Measurements from ENCODE around the gene B4GAT1. TPM values are rescaled to one million over a fixed set of nuclear protein-coding genes. Genes with fewer than 3 reads are reported as not detected.
A peak's percentile ranks its signal among the peaks of the same experiment; 100 is the strongest.

B4GAT1 gene
- total RNA-seq, 1 experiment from 2014 or later: 41.1 TPM

DNA sequence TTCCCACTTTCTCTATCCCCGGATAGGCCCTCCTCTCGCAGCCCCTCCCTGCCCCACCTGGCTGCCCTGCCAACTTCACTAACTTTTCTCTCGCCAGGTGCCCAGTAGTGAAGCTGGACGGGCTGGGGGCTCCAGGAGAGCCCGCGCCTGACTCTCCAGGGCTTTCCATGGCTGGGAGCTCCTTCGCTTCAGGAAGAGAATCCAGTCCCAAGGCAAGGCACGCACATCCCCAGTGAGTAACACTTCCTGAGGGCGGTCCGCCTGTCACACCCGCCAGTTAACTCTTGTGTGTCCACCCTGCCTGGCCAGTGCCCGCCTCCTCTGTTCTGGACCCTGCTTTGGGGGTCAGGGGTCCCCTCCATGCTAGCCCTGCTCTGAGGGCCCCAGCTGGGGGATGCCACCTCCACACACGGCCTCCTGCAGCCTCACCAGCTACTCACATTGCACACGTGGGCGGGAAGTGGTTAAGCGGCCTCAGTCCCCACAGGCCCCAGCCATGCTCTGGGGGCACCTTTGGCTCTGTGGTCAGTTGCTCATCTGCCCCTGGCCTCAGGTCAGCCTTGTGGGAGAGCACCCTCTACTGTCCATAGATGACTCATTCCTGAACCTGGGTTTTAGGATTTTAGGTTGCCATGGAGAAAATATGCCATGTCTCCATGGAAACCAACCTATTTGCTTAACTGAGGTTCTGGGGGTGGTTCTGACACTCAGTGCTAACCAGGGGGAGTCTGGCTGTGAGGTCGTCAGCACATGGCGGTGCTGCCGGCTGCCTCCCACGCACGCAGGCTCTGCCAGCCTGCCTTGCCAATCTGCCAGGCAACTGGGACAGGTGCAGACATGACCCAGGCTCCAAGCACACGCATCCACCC, 11.0 kb downstream of the B4GAT1 start, which contains the start of gene RIN1:
Gene RIN1 (minus strand): TSS at position 201 of the 869 bp plus-strand sequence. CDS start 32 bp downstream, at position 169.
- intact Hi-C loops (cut with micrococcal nuclease): no loop called here
- Histone ChIP-seq H3K9ac (ENCODE audit: low read length) (peak within 1 kb of the TSS; percentile 96), H3K4me3 (ENCODE audit: low read length) (peak within 1 kb of the TSS; percentile 81), H3K4me2 (ENCODE audit: low read length) (peak within 1 kb of the TSS; percentile 96), H3K4me1 (ENCODE audit: insufficient read depth, low read length) (peaks cover 31% of the 10 kb centered on the region), H3K9me2 (replicated peaks; ENCODE audit: low read length) (no peaks in the 10 kb centered on the region), H3K36me3 (ENCODE audit: low read depth, low read length) (peaks cover 31% of the 10 kb centered on the region; the same call in 1 of the 2 replicates), H3K27me3 (ENCODE audit: low read length) (no peaks in the 10 kb centered on the region), H3K79me2 (ENCODE audit: low read length) (peaks cover 17% of the 10 kb centered on the region), H4K20me1 (ENCODE audit: low read length) (no peaks in the 10 kb centered on the region), H2AFZ (ENCODE audit: low read length) (0 out of 2 replicates have a peak within 1 kb of the TSS, but pooled peaks have one; percentile 14), H3F3A (ENCODE audit: low read length, unreplicated experiment) (peaks cover 7% of the 10 kb centered on the region), H3K27ac (ENCODE audit: low read length) (peak within 1 kb of the TSS; percentile 96), H3K9me3 (ENCODE audit: low read length) (no peaks in the 10 kb centered on the region)
- ChIA-PET POLR2A (ENCODE audit: unreplicated experiment) (interaction anchor here (0.6 to 1.9 kb wide), 3 partner anchors 24 to 985 kb away, joined by 3 to 16 read pairs (median 11); partner anchors contain the start of gene YIF1A), CTCF (interaction anchor here (0.6 to 2.6 kb wide), 6 partner anchors 9 to 78 kb away, joined by 3 to 21 read pairs (median 4); partner anchors contain the start of genes BRMS1 and YIF1A)
- TF ChIP-seq EZH2phosphoT487 (IDR thresholded peaks at IDR 0.05; ENCODE audit: borderline replicate concordance, low read length) (peak; percentile 96), EZH2 (IDR thresholded peaks at IDR 0.05; ENCODE audit: low read length, unreplicated experiment) (no peak)
- TF ChIP-seq, protein P1, sequence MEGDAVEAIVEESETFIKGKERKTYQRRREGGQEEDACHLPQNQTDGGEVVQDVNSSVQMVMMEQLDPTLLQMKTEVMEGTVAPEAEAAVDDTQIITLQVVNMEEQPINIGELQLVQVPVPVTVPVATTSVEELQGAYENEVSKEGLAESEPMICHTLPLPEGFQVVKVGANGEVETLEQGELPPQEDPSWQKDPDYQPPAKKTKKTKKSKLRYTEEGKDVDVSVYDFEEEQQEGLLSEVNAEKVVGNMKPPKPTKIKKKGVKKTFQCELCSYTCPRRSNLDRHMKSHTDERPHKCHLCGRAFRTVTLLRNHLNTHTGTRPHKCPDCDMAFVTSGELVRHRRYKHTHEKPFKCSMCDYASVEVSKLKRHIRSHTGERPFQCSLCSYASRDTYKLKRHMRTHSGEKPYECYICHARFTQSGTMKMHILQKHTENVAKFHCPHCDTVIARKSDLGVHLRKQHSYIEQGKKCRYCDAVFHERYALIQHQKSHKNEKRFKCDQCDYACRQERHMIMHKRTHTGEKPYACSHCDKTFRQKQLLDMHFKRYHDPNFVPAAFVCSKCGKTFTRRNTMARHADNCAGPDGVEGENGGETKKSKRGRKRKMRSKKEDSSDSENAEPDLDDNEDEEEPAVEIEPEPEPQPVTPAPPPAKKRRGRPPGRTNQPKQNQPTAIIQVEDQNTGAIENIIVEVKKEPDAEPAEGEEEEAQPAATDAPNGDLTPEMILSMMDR (conservative IDR thresholded peaks at IDR 0.05; ENCODE audit: low read depth, low read length): peak; percentile 44
- ATAC-seq: peak; percentile 80
- DNase-seq: peak; percentile 95
- BruUV-seq (replicated peaks): no TSS peak

DNA sequence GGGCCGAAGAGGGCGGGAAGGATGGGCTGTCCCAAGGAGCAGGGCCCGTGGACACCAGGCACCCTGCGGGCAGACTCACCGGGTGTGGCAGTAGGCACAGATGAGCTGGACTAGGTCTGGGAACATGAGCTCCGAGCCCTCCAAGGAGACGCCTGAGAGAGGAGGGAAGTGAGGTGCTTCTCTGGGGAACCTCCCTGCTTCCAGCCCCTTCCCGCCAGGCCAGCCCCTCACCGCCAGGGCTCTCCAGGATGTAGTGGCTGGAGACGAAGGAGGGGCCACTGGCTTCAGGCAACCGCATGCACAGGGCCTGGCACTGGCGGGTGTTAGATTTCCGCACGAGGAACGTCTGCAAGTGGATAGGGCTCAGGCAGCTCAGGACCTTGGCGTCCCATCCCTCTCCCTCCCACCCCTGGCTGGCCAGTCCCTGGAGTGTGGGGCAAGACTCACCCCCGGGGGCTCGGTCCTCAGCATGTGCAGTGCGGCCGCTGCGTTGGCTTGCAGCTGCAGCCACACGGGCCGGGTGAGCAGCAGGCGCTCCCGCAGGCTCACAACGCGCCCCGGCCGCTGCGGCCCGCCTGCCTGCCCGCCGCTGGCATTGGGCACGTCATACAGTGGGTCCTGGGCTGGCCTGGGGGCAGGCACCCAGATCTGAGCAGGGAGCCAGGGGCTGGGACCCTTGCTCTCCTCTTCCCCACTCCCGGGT, 11.7 kb downstream of the B4GAT1 start:
- Histone ChIP-seq H4K20me1 (ENCODE audit: low read length) (no peaks in the 10 kb centered on the region), H3K9ac (ENCODE audit: low read length) (peak overlapping the region; percentile 96), H3F3A (ENCODE audit: low read length, unreplicated experiment) (peaks cover 7% of the 10 kb centered on the region), H3K4me2 (ENCODE audit: low read length) (peak overlapping the region; percentile 96), H3K27me3 (ENCODE audit: low read length) (no peaks in the 10 kb centered on the region), H3K36me3 (ENCODE audit: low read depth, low read length) (peaks cover 27% of the 10 kb centered on the region; the same call in 1 of the 2 replicates), H3K4me3 (ENCODE audit: low read length) (peak overlapping the region; percentile 81), H3K4me1 (ENCODE audit: insufficient read depth, low read length) (peaks cover 31% of the 10 kb centered on the region), H3K79me2 (ENCODE audit: low read length) (peaks cover 17% of the 10 kb centered on the region), H3K27ac (ENCODE audit: low read length) (peak overlapping the region; percentile 96), H3K9me2 (replicated peaks; ENCODE audit: low read length) (no peaks in the 10 kb centered on the region), H3K9me3 (ENCODE audit: low read length) (no peaks in the 10 kb centered on the region), H2AFZ (ENCODE audit: low read length) (0 out of 2 replicates have a peak overlapping the region, but pooled peaks have one; percentile 14)
- DNase-seq (peak; percentile 58), ATAC-seq (peak; percentile 31)
- CTCF ChIA-PET: interaction anchor here (0.6 to 2.6 kb wide), 6 partner anchors 9 to 77 kb away, joined by 3 to 21 read pairs (median 4); partner anchors contain the start of genes BRMS1 and YIF1A
- BruUV-seq (replicated peaks): TSS peak; percentile 25
- TF ChIP-seq, protein P1 (conservative IDR thresholded peaks at IDR 0.05; ENCODE audit: low read depth, low read length): no peak
- no peak for TF ChIP-seq EZH2phosphoT487 (IDR thresholded peaks at IDR 0.05; ENCODE audit: borderline replicate concordance, low read length)
- no peak for TF ChIP-seq EZH2 (IDR thresholded peaks at IDR 0.05; ENCODE audit: low read length, unreplicated experiment)
- POLR2A ChIA-PET (ENCODE audit: unreplicated experiment): interaction anchor here (0.6 to 1.9 kb wide), 5 partner anchors 8 to 985 kb away, joined by 3 to 16 read pairs (median 3); partner anchors contain the start of gene YIF1A
- intact Hi-C loops (cut with micrococcal nuclease): no loop called here
